GM19025 (cell line): Measurements from ENCODE around the gene HSPA12A.

ENCODE experiments used
- ATAC-seq: cut with Tn5 transposase; IDR thresholded peaks from one replicate; pipeline ENCODE4 v1.9.1; 2021; ENCODE audit warnings: mild to moderate bottlenecking, low read depth, moderate library complexity; ENCODE audit not compliant: unreplicated experiment

HSPA12A gene

DNA sequence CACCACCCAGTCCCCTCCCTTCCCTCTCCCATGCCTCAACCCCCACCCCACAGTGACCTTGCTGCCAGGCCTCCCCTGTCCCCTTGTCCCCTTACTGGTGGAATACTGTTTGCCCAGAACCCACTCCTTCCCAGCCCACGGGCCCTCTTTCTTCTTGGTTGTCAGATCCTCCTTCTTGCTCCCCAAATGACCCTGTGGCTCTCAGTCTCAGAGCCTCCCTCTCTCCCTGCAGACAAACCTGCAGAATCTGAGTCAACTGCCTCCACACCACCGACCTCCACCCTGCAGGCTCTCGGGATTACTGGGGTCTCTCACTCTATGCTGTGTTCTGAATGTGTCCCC lies 47.5 kb downstream of the HSPA12A start:
- no peak for ATAC-seq

DNA sequence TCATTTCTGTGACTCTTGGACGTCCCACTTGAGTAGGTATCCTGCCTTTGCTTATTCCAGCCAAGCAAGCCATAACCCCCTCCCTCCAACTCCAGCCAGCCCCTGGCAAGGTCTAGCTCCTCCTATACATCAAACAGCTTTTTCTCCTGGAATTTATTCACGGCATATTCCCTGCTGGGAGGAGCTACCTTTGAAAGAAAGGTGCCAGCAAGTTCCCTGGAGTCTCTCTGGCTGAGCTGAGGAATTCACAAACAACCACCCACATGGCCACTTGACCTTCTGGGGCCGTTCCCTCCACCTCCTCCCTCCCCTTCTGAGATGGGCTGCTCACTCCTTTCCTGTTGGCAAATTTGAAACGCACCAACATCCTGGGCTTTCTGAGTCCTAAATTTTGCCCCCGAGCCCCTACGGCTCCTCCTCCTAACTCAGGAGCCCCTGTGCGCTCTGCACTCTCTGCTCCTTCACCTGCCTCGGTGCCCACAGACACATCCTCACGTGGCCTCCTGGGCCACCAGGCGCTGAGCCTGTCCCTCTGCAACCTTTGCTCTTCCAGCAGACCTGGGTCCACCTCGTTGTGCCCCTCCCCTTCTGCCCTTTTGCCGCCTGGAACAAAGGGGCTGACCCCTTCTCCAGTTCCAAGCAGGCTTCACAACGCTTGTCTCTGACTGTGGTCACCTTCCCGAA lies 48.0 kb downstream of the HSPA12A start:
- ATAC-seq = no peak

DNA sequence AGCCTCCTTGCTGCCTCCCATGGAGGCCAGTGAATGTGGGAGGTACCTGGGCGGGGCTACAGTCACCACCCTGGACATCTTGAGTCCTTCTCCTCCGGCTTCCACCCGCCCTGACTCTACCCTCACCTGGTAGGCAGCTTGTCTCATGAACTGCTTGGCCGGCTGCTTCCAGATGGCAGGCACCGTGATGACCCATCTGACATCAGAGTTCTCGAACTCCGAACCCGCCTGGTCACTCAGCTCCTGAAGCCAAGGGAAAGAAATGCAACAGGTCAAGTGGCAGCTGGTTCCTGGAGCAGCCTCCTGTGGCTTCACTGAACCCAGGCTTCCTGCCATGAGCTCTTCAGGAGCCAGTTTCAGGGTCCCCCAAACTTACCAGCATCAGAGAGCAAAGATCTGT lies 50.1 kb downstream of the HSPA12A start:
- no peak for ATAC-seq

DNA sequence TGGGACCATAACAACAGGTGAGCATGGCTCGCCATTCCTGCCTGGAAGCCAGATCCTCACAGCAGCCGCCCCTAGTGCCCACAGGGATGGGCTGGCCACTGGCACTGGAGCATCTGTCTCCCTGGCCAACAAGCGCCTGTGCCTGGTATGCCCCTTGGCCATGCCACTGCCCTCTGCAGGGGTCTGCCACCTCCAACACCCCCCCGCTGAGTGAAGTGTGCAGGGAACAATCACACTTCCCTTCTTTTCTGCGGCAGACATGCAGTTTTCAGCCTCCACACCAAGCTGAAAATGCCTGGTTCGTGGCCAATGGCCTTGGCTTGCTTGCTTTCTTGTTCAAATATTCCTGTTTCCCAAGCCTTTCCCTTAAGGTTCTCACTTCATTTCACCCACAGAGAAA lies 50.7 kb downstream of the HSPA12A start:
- no peak for ATAC-seq

DNA sequence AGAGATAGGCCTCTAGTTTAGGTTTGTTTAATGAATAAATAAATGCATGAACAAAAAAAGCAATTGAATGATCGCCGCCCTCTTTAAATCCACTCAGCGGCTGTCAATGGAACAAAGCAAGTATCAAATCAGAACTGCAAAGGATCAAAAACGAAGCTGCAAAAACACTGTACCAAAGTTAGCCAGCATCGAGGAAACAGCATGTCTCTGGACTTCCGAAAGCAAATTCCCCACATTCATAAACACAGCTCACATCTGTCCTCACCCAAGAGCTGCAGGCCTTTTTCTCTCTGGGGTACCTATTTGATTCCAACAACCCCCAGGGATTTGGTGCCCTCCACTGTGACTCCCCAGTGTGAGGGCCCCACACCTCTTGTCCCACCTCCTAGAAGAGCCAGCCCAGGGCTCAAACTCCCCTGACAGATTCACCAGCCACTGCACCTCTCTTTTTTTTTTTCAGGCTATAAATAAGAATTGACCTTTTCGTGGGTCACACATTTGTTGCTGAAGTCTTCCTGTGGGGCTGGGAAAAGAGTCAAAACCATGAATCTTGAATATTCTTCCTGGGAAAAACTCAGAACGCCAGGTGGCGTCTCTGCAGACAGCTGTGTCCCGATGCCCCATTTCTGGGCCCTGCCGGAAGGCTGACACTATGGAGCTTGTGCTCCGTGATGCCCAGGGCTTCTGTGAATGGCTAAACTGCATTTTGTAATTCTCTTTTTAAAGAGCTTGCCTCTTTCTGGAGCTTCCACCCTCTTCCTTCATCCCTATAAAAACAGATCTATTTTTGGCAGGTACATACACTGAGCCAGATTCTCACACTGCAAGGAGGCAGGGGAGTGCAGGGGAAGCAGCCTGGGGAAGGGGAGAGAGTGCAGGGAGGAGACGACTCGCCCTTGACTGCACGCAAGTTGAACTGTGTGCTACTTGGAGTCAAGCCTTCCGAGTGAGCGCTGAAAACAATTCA lies 51.7 kb downstream of the HSPA12A start:
- no peak for ATAC-seq

DNA sequence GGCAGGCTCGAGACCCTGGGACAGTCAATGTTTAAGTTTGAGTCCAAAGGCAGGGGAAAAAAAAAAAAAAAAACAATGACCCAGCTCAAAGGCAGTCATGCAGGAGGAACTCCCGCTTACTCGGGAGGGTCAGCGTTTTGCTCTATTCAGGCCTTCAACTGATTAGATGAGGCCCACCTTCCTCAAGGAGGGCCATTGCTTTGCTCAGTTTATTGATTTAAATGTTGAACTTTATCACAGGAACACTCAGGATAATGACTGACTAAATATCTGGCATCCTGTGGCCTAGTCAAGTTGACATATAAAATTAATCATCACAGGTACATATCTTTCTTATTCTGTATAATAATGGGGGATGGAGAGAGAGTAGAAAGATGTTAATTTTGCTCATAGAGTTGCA lies 52.6 kb downstream of the HSPA12A start:
- ATAC-seq = no peak

DNA sequence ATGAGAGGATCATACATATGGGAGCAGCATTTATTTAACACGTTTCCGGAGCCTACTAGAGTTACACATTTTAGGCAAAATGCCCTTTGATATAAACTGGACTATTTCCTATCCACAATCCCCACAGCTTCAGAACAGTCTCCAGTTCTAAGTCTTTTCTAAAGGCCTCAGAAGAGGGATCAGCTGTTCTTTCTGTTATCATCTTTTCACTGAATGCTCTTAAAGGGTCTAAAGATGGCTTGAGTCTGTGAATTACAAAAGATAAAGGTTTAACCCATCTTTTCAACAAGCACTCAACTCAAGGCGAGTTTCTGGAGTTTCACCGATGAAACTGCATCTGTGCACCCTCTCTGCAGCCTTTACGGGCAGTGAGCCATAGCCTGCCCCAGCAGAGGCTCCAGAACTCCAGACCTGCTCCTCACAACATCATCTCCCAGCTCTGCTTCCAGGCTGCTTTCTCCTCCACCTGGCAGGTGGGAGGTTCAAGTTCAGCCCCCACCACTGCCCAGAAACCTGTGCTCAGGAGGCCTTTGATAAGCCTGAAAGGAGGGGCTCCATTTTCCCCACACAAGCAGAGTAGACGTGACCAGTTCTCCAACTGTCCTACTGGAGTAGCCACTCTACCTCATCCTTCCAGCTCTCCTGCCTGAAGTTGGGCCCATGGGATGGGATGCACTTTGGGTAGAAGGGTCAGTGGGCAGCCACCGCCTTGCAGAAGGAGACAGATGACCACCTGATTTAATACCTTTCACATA lies 53.4 kb downstream of the HSPA12A start:
- ATAC-seq = no peak

DNA sequence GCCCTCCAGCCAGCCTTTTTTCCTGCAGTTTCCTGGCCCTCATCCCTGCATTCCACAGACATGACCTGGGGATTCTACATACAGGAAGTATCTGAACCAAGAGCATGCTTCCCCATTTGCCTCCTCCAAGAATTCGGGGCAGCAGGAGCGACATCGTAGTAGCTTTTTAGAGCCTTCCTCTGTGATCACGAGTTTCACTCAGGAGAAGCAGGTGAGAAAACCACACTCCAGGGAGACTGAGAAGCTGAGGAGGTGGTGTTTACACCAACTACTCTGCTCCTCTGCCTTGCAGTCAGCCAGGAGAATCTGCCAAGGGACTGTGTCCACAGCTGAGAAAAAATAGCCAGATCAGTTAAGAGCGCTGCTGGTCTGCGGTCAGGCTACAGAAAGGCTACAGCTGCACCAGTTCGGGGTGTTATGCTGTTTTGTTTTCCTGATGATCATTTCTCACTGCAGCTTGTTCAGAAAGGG lies 54.1 kb downstream of the HSPA12A start:
- ATAC-seq = no peak

DNA sequence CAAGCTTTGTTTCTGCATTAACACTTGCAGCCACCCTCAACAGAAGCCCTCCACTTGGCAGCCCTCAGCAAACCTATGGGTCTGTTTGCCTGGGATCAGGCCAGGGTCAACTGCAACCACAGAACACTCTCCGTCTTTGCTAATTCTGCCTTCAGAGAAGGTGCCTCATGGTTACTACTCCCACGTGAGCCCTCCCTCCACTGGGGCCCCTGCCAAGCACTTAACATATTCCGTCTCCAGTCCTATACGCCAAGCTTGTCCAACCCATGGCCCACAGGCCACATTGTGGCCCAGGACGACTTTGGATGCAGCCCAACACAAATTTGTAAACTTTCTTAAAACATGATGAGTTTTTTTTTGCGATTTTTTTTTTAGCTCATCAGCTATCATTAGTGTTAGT lies 54.7 kb downstream of the HSPA12A start:
- ATAC-seq = no peak

DNA sequence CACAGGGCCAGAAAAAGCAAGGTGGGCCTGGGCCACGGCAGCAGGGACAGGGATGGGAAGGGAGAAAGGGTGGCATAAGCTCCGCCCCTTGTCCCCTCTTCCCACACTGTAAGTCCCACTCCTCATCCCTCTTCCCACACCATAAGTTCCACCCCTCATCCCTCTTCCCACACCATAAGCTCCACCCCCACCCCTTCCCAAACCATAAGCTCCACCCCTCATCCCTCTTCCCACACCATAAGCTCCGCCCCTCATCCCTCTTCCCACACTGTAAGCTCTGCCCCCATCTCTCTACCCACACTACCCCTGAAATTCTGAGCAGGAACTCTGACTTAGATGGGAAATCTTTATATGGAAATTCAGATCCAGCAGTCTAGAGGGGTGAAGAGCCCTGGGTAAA lies 55.7 kb downstream of the HSPA12A start:
- ATAC-seq = no peak

DNA sequence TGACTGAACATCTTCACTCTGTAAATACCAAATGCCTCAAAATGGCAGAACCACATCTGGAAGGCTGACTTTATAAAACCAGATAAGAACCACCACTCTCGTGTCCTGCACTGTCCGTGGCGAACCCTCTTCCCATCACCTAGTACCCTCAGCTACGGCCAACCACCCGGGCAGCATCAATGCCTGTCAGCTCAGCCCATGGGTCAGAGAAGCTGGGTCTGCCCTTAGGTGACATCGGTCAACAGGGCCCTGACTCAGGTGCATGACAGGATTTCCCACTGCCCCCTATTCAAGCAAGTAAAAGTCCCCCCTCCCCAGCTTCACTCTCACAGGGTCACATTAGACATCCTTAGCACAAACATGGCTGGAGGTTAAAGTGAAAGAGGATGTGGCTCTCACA lies 56.6 kb downstream of the HSPA12A start:
- ATAC-seq = no peak

DNA sequence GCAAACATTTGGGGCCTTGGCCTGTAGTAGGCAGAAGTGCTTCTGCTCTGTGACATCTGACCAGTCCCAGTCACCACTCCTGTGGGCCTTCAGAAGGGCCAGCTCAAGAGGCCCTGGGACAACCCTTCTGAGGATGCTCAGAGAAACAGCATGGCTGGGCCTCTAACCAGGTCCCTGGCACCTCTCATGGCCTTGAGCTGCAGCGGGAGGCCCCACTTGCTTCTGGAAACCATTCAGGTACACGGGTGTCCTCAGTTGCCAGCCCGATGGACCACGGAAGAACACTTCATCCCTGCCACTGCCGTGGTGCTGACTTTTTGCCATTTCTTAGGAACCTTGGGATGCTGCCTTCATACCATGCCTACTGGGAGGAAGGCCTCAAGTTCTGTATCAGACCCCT lies 57.6 kb downstream of the HSPA12A start:
- ATAC-seq = no peak

DNA sequence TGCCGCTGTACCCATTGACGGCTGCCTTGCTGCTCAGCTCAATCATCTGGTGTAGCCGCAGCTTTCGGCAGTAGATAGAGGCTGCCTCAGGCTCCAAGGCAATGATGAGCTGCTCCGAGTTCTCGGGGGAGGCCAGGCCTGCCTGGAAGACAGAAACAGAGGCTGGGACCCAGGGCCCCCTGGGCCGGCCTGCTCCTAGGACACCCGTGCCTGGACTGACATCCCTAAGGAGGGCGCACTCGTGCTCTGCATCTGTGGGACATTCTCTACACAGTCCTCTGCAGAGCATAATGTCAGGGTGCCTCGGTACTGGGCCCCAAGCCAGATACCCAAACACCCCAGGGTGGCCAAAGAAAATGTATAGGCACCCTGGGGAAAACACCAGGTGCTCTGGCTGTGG lies 58.5 kb downstream of the HSPA12A start:
- no peak for ATAC-seq

DNA sequence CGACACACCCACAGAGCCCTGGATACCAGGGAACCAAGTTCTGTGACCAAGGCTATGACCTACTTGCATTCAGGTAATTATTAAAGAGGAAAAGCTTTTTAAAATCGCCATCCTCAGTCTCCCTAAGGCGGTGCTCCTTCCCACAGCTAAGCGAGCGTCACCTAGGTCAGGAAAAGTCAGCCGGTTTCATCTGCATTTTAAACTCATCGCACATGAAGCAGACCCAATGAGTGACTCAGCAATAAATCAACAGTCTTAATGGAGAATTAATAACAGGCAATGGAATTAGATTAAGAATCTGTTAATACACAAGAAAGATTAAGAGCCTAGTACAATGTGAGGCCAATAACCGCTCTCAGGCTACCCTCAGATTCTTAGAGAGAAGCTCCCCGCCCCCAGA lies 59.2 kb downstream of the HSPA12A start:
- ATAC-seq = no peak

DNA sequence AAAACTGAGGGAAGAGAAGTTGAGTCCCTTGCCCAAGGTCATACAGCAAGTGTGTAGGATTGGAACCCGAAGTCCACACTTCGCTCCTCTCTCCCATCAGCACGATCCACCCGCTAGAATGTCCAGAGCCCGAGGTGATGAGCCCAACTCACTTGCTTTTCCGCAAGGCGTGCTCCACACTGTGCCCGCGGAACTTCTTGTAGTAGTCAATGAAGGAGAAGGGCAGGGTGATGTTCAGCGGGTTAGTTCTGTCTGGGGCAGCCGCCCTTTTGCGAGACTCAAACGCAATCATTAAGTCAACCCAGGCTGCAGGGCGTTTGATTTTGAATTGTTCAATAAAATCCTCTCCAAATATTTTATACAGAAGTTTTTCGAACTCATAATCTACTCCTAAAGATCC lies 63.0 kb downstream of the HSPA12A start:
- no peak for ATAC-seq

DNA sequence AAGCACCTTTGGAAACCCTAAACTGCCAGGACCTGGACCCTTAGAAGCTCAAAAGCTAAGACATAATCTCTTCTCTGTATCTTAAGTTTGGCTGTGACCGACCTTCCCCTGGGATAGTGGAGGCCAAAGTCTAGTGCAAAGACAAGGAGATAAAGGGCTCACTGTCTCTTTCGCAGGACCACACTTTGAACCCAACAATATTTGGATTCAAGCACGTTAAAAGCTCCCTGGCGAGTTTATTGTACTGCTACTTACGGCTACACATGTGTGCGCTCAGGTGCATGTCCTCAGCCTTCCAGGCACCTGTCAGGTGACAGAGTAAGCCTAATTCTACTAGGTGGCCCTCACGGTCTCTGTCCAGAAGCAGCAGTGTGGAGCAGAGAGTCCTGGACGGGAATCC lies 65.7 kb downstream of the HSPA12A start:
- no peak for ATAC-seq

DNA sequence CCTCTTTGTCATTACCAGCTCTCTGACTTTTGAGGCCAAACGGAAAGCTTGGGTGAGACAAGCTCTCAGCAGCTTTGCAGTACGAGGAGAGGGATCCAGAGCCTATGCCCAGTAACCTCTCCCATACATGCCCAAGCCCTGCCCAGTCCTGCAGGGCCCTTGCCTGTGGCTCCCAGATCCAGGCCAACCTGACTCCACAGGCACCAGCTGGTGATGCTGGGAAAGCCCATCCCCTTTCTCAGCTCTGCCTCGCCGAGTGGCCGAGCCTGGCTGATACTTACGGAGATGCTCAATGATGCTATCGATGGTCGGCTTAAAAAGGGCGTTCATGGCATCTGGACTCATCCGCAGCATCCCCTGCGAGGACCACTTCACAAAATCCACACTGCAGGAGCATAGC lies 66.2 kb downstream of the HSPA12A start:
- ATAC-seq = no peak

DNA sequence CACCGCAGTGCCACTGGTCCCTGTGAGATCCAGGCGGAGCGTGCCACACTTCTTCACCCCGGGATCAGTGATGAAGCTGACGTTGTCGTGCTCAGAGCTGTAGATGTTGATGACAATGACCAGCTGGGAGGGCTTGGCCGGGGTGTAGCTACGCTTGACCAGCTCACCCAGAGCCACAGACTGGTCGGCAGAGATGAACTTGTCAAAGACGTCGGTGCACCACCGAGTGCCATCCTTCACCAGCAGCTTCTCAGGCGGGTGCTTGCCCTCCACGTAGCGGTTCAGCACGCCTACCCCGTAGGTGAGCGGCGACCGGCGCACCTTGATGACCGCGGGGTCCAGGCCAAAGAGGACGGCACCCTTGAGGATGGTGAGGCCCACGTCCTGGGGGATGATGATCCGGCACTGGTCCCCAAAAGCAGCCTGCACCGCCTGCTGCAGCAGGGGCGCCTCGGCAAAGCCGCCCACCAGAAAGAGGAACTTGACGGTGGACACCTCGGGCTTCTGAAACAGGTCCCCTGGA lies 67.4 kb downstream of the HSPA12A start:
- no peak for ATAC-seq

DNA sequence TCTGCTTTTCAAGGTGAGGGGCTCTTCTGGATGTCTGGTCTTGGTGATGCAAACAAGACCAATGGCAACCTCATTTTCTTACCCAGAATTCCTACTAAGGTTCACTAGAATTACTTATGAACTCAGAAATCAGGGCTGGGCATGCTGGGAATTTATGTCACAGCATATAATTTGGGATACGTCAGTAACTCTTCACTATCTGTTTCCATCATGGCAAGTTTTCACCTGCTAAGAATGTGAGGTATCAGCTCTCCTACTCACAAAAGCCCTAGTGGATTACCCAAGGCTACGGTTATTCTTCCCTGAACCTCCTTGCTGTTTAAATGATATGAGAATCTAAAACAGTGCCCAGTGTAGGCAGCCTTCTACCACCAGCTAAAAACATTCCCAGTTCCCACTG lies 68.5 kb downstream of the HSPA12A start:
- ATAC-seq = no peak

DNA sequence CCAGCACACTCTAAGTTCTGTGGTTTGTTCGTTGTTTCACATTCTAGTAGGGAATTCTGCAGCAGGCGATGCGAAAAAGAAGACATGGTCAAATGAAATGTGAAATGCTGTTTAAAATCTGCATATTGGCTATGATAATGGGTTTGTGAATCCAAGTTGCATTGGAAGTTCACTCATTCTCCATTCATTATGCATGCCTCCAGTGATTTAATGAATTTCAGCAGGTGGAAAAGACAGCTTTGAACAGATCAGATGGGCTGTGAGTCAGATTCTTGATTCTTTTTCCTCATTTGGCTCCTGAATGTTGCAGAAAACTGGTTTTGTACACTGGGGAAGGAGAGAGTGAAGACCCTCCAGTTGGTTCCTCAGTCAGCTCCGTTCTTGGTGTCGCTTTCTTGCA lies 69.5 kb downstream of the HSPA12A start:
- no peak for ATAC-seq
